ENCODE results near the gene KRTAP5-2. TPM values are rescaled to one million over a fixed set of nuclear protein-coding genes. Genes with fewer than 3 reads are reported as not detected.
A peak's percentile ranks its signal among the peaks of the same experiment; 100 is the strongest.

KRTAP5-2 gene
- total RNA-seq, 1 experiment from 2014 or later, result not detected

DNA sequence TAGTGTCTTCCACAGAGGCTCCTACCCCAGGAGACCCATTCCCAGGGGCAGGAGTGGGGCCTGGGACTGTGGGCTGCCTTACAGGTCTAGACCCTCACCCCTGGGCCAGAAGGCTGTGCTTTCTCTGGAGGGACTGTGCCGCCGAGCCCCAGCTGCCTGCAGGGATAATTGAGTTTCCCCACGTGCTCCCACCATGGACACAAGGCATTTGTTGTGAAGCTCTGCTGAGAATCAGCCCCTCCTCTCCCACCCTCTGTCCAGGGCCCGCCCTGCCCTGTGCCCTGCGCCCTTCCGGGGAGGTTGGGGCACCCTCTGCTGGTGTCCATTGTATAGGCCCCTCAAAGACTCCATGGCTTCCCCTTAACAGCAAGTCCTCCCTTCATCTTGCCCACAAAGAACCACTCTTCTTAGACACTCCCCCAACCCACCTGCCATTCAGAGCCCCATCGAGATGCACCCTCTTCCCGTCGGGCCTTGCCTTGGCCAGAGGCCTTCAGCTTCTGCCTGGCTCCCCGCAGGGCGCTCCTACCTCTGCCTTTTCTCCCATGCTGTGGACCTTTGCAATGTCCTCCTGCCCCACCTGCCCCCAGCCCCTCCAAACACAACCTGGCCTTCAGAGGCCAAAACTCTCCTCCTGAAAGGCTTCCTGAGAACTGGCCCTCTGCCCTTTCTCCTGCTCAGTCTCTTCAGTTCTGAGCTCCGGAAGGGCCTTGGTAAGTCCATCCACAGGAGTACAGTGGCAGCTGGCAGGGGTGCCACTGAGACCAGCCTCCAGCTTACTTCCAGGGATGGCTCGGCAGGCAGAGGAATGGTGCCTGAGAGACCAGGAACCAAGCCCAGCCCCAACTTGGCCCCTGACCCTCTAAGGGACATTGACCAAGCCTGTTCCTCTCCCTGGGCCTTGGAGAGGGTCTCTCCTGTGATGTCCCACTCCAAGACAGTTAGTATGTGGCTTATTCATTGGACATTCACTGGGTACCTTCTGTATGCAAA lies 48.5 kb downstream of the KRTAP5-2 start:
- H2AK5ac ChIP-seq (ENCODE audit: insufficient read length, low read length), result no peak overlapping the region
- H4K20me1 ChIP-seq (ENCODE audit: control insufficient read depth, insufficient read depth, insufficient read length), result no peaks in the 10 kb centered on the region
- H3K23ac ChIP-seq (ENCODE audit: insufficient read length, low read depth, low read length), result no peak overlapping the region
- H3K27ac Mint-ChIP-seq, result no peak overlapping the region
- H3K27me3 ChIP-seq (ENCODE audit: insufficient read depth, low read length), result peaks cover 8% of the 10 kb centered on the region; the same call in 1 of the 2 replicates
- H3K79me1 ChIP-seq (ENCODE audit: insufficient read depth, low read depth, low read length, poor library complexity, severe bottlenecking), result no peaks in the 10 kb centered on the region
- no peak overlapping the region for H3T11ph ChIP-seq (ENCODE audit: low read length)
- peaks cover 73% of the 10 kb centered on the region for H3K27me3 Mint-ChIP-seq (ENCODE audit: low read depth)
- peaks cover 17% of the 10 kb centered on the region for H3K23me2 ChIP-seq (ENCODE audit: insufficient read length, low read depth, low read length, poor library complexity, severe bottlenecking)
- H3K4ac ChIP-seq (ENCODE audit: low read depth, low read length), result no peak overlapping the region
- DNase-seq, result no peak
- no peak overlapping the region for H3K9ac ChIP-seq (ENCODE audit: extremely low read depth, insufficient read length, low read length)
- H3K36me3 Mint-ChIP-seq (ENCODE audit: insufficient read depth in 1 of 3, low read depth in 3 of 3), result no peaks in the 10 kb centered on the region
- TF ChIP-seq, protein P1, sequence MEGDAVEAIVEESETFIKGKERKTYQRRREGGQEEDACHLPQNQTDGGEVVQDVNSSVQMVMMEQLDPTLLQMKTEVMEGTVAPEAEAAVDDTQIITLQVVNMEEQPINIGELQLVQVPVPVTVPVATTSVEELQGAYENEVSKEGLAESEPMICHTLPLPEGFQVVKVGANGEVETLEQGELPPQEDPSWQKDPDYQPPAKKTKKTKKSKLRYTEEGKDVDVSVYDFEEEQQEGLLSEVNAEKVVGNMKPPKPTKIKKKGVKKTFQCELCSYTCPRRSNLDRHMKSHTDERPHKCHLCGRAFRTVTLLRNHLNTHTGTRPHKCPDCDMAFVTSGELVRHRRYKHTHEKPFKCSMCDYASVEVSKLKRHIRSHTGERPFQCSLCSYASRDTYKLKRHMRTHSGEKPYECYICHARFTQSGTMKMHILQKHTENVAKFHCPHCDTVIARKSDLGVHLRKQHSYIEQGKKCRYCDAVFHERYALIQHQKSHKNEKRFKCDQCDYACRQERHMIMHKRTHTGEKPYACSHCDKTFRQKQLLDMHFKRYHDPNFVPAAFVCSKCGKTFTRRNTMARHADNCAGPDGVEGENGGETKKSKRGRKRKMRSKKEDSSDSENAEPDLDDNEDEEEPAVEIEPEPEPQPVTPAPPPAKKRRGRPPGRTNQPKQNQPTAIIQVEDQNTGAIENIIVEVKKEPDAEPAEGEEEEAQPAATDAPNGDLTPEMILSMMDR (conservative IDR thresholded peaks at IDR 0.05), result 0 out of 3 replicates have a peak, but pooled peaks have one; percentile 8
- H4K8ac ChIP-seq (replicated peaks; ENCODE audit: insufficient read length, low read depth, low read length), result no peak overlapping the region
- H2BK120ac ChIP-seq (ENCODE audit: low read depth, low read length, poor library complexity, severe bottlenecking), result no peak overlapping the region
- no peak overlapping the region for H2BK5ac ChIP-seq (ENCODE audit: insufficient read length, low read length)
- H2AFZ ChIP-seq (ENCODE audit: low read length), result no peak overlapping the region
- H2BK20ac ChIP-seq (ENCODE audit: low read depth, low read length, poor library complexity, severe bottlenecking), result no peak overlapping the region
- H3K79me2 ChIP-seq (ENCODE audit: insufficient read depth, low read length), result no peaks in the 10 kb centered on the region
- no peak overlapping the region for H3K18ac ChIP-seq (ENCODE audit: insufficient read length, low read depth, low read length)
- H3K27ac ChIP-seq (ENCODE audit: insufficient read length, low read depth, low read length), result no peak overlapping the region
- no peak overlapping the region for H4K91ac ChIP-seq (ENCODE audit: insufficient read length, low read depth, low read length)
- peaks cover 14 to 36% of the 10 kb centered on the region in 2 experiments for H3K4me1 Mint-ChIP-seq
- H3K4me1 ChIP-seq (ENCODE audit: insufficient read depth, low read length), result no peaks in the 10 kb centered on the region
- no peak overlapping the region for H3K56ac ChIP-seq (ENCODE audit: insufficient read length, low read depth, low read length)
- no peaks in the 10 kb centered on the region for H3K9me3 ChIP-seq (ENCODE audit: control insufficient read depth, low read depth, low read length)
- H3K14ac ChIP-seq (ENCODE audit: insufficient read depth, low read length), result no peak overlapping the region
- no peak overlapping the region; a peak in 1 of 5 replicates for H3K4me3 Mint-ChIP-seq
- no peak overlapping the region for H4K5ac ChIP-seq (ENCODE audit: insufficient read length, low read depth, low read length)
- no CpG with 5 or more reads among the region's 13 CpGs for WGBS (ENCODE audit: extremely low coverage, insufficient read length, low lambda C conversion rate)
- no peak overlapping the region for H3K4me2 ChIP-seq (ENCODE audit: insufficient read depth, insufficient read length, low read length)
- no peak overlapping the region for H2BK15ac ChIP-seq (ENCODE audit: low read depth, low read length)
- H2BK12ac ChIP-seq (ENCODE audit: insufficient read length, low read depth, low read length), result no peak overlapping the region
- no peaks in the 10 kb centered on the region for H3K9me3 Mint-ChIP-seq

Measured in H9 (cell line).